NCI-H2171 (cell line): ENCODE data around the gene ATP1A3.
"Not testable (repeated sequence)": the region's sequence is repeated elsewhere in the genome, so short reads cannot be mapped to it uniquely, and the experiment has no call there.

Source experiments
- DNase-seq: peaks from one replicate; lab custom pipeline; 2025; lab: John Stamatoyannopoulos, UW

The ATP1A3 gene

DNA sequence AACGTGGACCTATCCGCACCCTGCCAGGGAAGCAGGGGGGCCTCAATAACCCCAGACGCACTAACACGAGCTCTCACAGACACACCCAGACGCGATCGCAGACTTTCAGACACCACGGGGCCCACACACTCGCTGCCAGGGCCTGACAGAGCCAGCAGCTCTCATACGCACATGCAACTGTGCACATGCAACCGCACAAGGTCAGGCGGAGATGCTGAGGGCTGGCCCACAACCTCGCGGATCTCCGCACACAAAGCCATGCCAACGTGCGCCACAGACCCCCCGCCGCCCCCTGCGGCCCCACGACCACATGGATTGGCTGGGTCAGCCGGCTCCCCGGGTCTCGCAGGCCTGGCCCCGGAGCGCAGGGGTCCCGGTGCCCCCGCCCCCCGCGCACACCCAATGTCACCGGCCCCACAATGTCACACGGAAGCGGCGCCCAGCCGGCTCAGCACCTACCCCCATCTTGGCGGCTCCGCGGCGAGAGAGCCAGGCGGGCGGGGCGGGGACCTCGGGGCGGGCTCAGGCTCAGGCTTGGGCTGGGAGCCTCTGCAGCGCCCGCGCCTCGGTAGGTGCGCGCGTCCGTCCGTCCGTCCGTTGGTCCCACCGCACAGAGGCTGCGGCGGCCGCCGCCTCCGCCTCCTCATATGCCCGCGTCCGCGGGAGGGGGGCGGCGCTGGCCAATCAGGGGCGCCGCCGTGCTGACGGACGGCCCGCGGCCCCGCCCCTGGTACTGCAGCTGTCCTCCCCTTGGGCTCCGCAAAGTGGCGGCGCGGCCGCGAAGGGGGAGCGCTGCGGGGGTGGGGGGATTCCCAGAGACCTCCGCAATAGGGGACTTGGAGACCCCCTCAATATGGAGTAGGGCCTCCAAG lies at the start of gene ATP1A3:
ATP1A3 (minus strand) TSS at position 619 of the 872 bp plus-strand sequence; CDS start at position 465, 154 bp downstream.
- peak; percentile 73 for DNase-seq

DNA sequence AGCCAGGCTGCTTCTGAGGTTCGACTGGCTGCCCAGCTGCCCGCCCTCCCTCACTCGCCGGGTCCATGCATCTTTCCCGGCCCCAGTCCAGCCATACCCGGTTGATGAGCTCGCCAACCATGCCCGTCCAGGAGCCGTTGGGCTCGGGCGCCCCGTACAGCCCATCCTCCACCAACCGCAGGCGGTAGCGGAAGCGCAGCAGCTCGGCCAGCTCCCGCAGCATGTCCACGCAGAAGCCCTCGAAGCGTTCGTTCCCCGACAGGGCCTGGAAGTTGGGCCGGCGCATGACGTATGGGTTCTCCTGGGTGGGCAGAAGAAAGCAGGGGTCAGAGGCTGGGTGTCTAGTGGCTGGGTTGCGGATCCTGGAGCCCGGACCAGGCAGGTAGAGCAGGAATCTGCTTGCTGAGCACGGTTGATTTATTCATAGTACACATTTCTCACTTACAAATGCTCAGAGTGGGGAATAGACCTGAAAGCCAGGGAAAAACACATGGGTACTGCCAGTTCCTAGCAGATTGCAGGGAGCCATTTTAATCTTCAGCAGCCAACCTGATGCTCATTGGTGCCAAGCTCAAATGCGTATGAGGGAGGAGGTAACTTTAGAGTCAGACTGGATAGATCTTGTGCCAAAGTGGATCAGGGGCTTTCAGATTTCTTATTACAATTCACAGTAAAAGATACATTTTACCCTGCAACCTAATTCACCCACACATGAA lies 48.6 kb upstream of the ATP1A3 start:
- peak; percentile 62 for DNase-seq

DNA sequence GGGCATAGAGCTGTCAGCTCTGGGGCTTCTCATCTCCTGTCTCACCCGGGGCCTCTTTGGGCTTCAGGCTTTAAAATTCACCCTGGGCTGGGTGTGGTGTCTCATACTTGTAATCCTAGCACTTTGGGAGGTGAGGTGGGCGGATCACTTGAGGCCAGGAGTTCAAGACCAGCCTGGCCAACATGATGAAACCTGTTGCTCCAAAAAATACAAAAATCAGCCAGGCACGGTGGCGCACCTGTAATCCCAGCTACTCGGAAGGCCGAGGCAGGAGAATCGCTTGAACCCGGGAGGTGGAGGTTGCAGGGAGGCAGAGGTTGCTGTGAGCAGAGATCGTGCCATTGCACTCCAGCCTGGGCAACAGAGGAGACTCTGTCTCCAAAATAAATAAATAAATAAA lies 46.5 kb upstream of the ATP1A3 start:
- DNase-seq = not testable (repeated sequence)

DNA sequence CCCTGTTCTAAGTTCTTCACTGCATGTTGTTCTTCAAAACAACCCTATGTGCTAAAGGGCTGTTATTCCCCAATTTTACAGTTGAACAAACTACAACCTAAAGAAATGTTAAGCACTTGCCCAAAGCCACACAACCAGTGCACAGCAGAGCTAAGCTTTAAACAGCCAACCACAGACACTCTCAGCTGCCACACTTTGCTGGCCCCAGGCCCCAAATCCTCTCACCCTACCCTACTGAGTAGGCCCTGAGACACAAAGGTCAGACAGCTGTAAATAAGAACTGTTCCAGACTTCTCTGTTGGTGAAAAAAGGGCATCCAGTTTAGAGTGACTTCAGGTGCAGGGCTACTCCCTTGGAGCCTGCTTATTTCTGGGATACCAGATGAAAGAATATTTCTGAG lies 46.0 kb upstream of the ATP1A3 start:
- no peak for DNase-seq

DNA sequence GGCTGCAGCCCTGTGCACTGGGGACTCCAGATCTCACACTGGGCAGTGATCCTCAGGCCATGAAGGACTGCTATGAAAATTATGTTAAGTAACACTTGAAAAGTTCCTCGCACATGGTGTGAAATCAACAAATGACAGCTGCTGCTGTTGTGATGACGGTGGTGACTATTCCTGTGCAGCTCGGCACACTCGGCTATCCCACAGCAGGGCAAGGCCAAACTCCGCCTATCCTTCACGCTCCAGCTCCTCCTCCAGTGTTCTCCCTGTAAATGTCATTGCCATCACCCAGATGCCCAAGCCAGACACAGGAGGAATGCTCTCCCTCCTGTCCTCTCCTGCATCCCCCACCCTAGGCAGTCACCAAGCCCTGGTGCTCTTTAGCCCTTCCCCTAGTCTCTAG lies 44.6 kb upstream of the ATP1A3 start:
- DNase-seq = peak; percentile 49

DNA sequence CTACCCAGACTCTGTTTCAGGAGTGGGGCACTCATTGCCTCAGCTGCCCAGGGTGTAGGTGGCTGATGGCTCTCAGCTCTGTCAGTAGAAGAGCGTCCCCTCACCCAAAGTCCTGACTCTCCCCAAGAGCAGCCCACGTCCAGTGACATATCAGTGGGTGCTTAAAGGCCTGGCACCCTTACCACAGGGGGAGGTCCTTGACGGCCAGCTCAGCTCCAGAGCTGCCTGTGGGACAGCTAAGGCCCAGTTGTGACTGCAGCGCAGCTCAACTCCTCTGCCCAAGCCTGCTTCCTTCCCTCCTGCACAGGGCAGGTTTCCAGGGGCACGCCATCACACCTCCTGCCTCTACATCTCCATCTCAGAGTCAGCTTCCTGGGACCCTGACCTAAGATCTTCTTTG lies 43.6 kb upstream of the ATP1A3 start:
- DNase-seq = no peak

DNA sequence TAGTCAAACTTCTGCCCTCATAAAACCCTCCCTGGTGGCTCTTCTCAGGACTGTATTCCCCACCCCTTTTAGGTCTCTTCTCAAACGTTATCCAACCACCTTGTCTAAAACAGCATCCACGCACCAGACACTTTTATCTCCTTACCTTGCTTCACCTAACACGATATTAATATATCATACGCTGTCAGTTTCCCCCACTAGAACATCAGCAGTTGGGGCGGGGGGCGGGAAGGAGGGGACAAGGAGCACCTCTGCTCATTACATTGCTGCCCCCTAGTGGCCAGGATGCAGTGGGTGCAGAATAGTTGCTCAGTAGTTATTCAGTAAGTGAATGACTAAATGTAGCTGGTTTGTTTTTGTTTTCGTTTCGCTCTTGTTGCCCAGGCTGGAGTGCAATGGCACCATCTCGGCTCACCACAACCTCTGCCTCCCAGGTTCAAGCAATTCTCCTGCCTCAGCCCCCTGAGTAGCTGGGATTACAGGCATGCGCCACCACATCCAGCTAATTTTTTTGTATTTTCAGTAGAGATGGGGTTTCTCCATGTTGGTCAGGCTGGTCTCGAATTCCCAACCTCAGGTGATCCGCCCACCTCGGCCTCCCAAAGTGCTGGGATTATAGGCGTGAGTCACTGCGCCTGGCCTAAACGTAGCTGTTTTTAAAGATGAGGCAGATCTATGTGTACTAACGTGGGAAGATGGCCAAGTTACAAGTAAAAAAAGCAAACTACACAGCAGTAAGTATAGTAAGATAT lies 40.8 kb upstream of the ATP1A3 start:
- peak; percentile 57 for DNase-seq

DNA sequence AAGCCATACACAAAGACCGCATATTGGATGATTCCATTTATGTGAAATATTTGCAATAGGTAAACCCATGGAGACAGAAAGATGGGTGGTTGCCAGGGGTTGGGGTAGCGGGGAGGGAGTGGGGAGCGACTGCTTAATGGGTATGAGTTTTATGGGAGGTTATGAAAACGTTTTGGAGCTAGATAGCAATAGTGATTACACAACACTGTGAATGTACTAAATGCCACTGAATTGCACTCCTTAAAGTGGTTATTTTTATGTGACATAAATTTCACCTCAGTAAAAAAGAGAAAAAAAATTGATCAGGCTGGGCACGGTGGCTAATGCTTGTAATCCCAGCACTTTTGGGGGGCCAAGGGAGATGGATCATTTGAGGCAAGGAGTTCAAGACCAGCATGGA lies 39.4 kb upstream of the ATP1A3 start:
- DNase-seq = no peak

DNA sequence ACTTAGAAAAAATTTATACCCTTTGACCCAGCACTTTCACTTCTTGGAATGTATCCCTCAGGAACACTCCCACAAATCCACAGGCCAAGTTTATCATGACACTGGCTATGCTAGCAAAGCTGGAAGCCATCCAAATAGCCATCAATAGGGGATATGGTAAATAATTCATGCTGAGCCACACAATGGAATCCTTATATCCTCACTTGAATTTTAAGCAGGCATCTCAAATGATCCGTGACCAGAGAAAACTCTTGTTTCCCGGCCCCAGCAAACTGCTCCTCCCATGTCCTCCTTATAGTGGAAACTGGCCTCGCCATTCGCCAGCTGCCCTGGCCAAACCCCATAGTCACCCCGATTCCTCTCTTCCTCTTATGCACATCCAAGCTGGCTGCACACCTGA lies 38.4 kb upstream of the ATP1A3 start:
- no peak for DNase-seq

DNA sequence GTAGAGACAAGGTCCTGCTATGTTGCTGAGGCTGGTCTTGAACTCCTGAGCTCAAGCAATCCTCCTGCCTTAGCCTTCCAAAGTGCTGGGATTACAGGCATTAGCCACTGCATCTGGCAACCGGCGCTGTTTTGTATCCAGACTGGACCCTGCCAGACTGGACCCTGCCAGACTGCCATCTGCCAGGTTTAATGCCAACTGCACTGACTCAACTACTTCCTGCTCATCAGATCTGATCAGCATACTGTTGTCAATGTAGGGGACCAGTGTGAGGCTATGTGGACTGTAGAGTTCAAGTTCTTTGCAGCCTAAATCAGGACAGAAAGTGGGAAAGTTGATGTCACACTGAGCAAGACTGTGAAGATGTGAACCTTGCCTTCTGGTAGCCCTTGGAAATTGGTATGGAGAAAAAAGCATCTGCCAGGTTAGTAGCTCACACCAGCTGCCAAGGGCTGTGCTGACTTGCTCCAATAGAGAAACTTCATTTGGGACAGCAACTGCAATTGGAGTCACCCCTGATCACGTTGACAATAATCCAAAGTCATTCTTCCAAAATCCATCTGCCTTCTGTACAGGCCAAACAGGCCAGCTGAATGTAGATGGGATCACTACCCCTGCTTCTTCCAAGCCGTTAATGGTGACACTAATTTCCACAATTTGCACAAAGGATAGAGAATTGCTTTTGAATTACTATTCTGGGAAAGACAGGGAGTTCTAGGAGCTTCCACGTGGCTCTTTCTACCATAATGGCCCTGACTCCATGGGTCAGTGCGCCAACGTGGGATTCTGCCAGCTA lies 36.8 kb upstream of the ATP1A3 start:
- no peak for DNase-seq

DNA sequence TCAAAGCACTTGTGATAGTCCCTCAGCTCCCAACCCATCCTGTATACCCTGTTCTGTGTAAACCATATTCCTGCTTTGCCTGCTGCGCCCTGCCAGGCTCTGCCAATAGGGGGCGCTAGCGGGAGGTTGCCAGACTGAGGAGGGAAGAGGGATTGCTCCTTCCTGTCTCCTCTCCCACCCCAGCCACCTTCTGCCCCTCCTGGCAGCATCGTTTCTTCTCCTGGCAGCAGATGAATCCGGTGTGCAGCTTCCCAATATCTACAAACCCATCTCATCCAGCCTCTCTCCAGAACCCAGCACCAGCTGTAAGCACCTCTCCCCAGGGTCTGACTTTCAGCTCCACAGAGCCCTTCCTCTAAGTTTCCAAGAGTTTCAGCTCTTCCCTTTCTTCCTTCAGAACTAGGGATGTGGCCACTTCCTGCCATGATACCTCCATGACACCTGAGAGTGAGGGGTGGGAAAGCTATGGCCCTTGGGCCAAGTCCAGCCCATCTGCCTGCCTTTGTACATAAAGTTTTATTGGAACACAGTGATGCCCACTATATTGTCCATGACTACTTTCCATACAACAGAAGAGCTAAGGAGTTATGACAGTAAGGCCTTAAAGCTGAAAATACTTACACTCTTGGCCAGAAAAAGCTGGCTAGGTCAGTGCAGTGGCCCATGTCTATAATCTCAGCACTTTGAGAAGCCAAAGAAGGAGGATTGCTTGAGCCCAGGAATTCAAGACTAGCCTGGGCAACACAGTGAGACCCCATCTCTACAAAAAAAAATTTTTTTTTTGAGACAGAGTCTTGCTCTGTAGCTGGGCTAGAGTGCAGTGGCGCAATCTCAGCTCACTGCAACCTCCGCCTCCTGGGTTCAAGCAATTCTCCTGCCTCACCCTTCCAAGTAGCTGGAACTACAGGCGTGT lies 34.5 kb upstream of the ATP1A3 start:
- DNase-seq = no peak

DNA sequence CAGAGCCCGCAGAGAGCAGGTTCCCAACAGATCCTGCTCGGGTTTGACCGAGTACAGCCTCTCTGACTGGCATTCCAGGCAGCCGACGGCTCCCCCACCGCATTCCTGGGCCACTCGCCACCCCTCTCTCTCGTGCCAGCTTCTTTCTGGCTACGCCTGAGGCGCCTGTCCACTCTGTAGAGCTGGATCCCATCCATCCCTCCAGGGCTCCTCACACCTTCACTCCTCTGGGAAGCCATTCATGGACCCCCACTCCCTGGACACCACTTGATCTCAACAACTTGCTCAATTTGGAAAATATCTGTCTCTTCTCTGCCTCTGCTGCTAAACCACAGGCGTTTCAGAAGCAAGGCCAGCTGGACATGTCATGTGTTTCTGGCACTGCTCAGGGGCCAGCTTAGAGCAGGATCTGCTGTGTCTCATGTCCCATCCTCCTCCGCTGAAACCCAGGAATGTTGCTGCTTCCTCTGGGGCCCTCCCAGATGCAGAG lies 30.6 kb upstream of the ATP1A3 start:
- DNase-seq = no peak

DNA sequence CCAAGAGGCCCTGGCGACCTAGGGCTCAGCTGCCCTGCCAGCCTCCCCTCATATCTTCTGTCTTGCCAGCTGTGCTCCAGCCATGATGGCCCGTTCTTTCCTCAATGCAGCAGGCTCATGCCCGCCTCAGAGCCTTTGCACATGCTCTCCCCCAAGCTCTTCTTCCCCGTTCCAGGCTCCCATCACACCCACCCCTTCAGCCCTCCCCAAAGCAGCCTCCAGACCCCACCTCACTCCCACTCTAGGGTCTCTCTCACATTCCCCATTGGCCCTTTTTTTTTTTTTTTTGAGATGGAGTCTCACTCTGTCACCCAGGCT lies 29.9 kb upstream of the ATP1A3 start:
- DNase-seq = no peak

DNA sequence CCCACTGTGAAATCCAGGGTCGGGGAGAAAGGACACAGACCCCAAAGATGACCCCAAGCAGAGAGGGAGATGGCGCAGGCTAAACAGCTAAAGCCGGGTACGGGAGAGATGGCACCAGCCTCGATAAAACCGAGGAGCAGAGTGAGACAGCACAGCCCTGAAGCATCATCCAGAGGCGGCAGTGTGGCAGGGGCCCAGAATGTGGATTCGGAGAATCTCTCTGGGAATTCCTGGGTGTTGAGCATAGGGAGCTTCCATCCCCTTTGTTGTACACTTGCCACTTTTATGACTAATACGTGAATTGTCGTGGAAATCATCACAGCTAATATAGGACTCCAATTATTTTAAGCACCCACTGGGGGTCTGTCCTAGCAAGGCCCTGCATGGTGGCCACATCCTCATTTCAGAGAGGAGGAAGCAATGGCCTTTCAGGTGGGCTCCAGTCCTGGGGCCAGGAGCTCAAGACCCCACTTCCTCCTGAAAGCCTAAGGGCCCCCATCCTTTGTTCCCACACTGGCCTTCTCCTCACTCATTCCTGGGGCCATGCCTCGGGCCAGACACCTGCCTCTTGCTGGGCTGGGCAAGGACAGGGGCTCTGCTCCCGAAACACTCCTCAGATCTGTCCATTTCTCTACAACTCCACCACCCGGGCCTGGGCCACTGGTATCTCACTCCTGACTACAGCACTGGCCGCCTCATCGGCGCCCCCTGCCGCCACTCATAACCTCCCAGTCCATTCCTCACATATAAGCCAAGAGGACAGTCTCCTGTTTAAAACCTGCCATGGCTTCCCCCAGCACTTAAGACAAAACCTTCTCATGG lies 29.3 kb upstream of the ATP1A3 start:
- DNase-seq = no peak

DNA sequence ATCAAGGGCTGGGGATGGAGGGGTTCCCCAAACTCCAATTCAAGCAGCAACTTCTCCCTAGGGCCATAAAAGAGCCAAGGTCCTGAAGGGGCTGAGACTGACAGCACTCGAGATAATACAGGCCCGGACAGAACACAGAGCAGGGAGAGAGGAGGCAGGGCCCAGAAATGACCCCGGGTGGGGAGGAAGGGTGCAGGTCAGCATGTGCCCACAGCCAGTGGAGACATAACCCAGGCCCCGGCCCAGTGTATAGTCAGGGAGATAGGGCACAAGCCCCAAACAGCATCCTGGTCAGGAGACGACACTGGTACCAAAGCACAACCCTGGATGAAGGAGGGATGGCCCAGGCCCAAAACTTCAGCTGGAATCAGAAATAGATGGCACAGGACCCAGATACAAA lies 28.6 kb upstream of the ATP1A3 start:
- DNase-seq = no peak

DNA sequence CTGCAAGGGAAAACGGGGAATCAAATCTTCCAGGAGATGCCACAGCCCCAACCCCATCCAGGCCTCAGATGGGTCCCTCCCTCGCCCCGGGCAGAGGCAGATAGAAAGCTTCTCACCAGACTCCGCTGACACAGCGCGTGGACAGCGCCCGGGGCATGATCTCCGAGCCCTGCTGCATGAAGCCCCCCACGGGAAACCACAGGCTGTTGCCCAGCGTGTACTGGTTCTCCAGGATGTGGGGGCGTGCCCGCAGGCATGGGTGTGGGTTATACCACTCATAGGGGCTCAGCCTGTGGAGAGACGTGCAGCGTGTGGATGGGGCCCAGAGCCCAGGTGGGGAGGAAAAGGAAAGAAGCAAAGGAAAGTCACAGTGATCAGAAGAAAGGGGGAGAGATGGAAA lies 27.2 kb upstream of the ATP1A3 start:
- no peak for DNase-seq

DNA sequence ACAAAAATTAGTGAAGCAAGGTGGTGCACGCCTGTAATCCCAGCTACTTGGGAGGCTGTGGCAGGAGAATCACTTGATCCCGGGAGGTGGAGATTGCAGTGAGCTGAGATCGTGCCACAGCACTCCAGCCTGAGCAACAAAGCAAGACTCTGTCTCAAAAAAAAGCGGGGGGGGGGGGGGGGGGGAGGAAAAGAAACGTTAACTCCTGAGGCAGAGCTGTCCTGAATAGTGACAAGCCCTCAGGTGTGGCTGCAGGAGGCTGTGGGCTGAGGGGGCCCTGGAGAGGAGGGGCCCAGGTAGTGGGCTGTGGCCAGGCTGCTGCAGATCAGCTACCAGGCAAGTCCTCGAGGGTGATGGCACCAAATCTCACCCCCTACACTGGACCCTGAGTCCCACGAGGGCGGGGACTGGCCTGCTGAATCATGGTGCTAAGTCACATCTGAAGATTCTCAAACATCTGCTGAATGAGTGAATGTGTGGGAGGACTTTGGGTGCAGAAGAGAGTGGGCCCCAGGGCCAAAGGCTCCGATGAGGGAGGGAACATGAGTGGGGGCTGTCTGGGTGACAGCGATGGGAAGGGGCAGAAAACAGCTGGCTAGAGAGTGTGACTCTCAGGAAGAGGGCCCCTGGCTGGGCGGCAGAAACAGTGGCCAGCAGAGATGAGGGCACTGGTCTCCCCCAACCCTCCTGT lies 24.6 kb upstream of the ATP1A3 start:
- no peak for DNase-seq

DNA sequence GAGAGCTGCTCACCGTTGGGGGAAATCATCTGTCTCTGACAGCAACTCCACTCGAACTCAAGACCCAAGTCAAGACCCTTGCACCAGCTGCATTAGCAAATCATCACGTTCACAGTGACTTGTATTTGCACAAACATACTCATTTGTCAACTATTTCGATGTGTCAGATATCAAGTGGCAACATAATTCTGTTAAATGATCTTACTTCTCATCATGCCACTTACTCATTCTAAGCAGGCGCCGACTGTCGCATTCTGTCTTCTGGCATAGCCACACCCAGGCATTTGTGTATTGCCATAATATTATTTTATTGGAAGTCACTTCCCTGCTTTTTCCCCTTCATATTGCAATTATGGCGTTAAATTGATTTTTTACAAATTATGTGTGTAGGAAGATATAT lies 23.0 kb upstream of the ATP1A3 start:
- no peak for DNase-seq

DNA sequence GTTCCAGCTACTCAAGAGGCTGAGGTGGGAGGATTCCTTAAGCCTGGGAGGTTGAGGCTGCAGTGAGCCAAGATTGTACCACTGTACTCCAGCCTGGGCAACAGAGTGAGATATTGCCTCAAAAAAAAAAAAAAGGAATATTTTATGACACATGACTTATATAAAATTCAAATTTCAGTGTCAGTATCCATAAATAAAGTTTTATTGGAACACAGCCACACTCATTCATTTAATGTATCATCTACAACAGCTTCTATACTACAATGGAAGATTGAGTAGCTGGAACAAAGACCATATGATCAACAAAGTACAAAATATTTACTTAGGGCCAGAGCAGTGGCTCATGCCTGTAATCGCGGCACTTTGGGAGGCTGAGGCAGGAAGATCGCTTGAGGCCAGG lies 18.7 kb upstream of the ATP1A3 start:
- not testable (repeated sequence) for DNase-seq
